Smooth muscle cell (in vitro differentiated cells): ENCODE measurements around the gene LRRC41. TPM values are rescaled to one million over a fixed set of nuclear protein-coding genes. Genes with fewer than 3 reads are reported as not detected.

ENCODE experiments used
- DNase-seq: peaks from one replicate; lab custom pipeline; 2025; ENCODE audit not compliant: unreplicated experiment; lab: John Stamatoyannopoulos, UW
- H2AFZ ChIP-seq: fragments of 200-600 bp; sonication (generic); 2 replicates; pipeline ENCODE4 v1.6.0; 2016; ENCODE audit warnings: antibody characterized with exemption, low read depth, mild to moderate bottlenecking
- H3F3A ChIP-seq: fragments of 200-600 bp; sonication (generic); 2 replicates; pipeline ENCODE4 v1.6.0; 2017; ENCODE audit warnings: antibody characterized with exemption, low read depth
- H3K27ac ChIP-seq: fragments of 200-600 bp; sonication (generic); 2 replicates; pipeline ENCODE4 v1.5.1; 2016; ENCODE audit warnings: low read depth, mild to moderate bottlenecking
- H3K27me3 ChIP-seq: fragments of 200-600 bp; sonication (generic); 2 replicates; pipeline ENCODE4 v1.6.1; 2016; ENCODE audit warnings: low read depth, mild to moderate bottlenecking
- H3K36me3 ChIP-seq: fragments of 200-600 bp; sonication (generic); 2 replicates; pipeline ENCODE4 v1.5.1; 2016; ENCODE audit warnings: low read depth
- H3K4me1 ChIP-seq: fragments of 200-600 bp; sonication (generic); 2 replicates; pipeline ENCODE4 v1.5.1; 2016; ENCODE audit warnings: low read depth
- H3K4me2 ChIP-seq: fragments of 200-600 bp; sonication (generic); 2 replicates; pipeline ENCODE4 v1.6.0; 2016; ENCODE audit warnings: mild to moderate bottlenecking
- H3K4me3 ChIP-seq: fragments of 200-600 bp; sonication (generic); 2 replicates; pipeline ENCODE4 v1.5.1; 2016; ENCODE audit warnings: mild to moderate bottlenecking
- H3K79me2 ChIP-seq: fragments of 200-600 bp; sonication (generic); 2 replicates; pipeline ENCODE4 v1.6.0; 2016; ENCODE audit warnings: low read depth, mild to moderate bottlenecking
- H3K9ac ChIP-seq: fragments of 200-600 bp; sonication (generic); 2 replicates; pipeline ENCODE4 v1.6.0; 2016; ENCODE audit warnings: low read depth
- H3K9me3 ChIP-seq: fragments of 200-600 bp; sonication (generic); replicated peaks from 2 replicates; pipeline ENCODE4 v1.5.1; 2016; ENCODE audit warnings: low read depth
- H4K20me1 ChIP-seq: fragments of 200-600 bp; sonication (generic); 2 replicates; pipeline ENCODE4 v1.6.0; 2016; ENCODE audit warnings: low read depth
- WGBS: methylation state at CpG from one replicate; pipeline ENCODE4 v1.1.7; 2016; ENCODE audit warnings: low lambda C conversion rate; 5-methylcytosine and 5-hydroxymethylcytosine counted together
- polyA plus RNA-seq: library from polyadenylated mRNA; unstranded; fragments of >200 nt; fragmentation: Nextera tagmentation; extraction: Ambion mirVana; gene quantifications from 2 replicates; pipeline ENCODE4 v1.2.1, GENCODE V29; 2016
- total RNA-seq: library from RNA; depleted of rRNA; stranded (reverse); fragments of >200 nt; gene quantifications from 2 replicates; pipeline ENCODE4 v1.2.3, GENCODE V29; 2014
- TF ChIP-seq, protein P1 (sequence below): fragments of 200-600 bp; sonication (generic); IDR thresholded peaks from 2 replicates; pipeline ENCODE4 v1.5.1; 2017; ENCODE audit warnings: borderline replicate concordance, mild to moderate bottlenecking, antibody characterized with exemption; ENCODE audit not compliant: insufficient read depth, poor library complexity, severe bottlenecking

The LRRC41 gene
- total and polyA plus RNA-seq, 2 experiments from 2014 or later: 105 to 118 TPM

DNA sequence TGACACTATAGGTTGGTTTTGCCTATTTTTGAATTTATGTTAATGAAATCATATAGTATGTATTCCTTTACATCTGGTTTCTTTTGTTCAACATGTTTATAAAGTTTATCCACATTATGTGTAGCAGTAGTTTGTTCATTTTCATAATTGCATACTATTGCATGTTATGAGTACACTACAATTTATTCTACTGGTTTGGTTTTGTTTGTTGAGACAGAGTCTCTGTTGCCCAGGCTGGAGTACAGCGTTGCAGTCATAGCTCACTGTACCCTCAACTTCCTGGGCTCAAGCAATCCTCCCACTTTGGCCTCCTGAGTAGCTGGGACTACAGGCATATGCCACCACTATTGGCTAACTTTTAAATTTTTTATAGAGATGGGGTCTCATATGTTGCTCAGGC is 34.8 kb downstream of the LRRC41 start:
- Histone ChIP-seq H3K9ac (no peak overlapping the region), H3K79me2 (no peaks in the 10 kb centered on the region), H3K27ac (no peak overlapping the region), H3K36me3 (no peaks in the 10 kb centered on the region), H3F3A (no peaks in the 10 kb centered on the region), H2AFZ (no peak overlapping the region), H4K20me1 (no peaks in the 10 kb centered on the region), H3K27me3 (no peaks in the 10 kb centered on the region), H3K4me1 (no peaks in the 10 kb centered on the region), H3K4me2 (no peak overlapping the region), H3K4me3 (no peak overlapping the region), H3K9me3 (no peaks in the 10 kb centered on the region)
- DNase-seq: no peak
- WGBS: 96% methylated on average over 1 of the region's 1 CpG
- TF ChIP-seq, protein P1, sequence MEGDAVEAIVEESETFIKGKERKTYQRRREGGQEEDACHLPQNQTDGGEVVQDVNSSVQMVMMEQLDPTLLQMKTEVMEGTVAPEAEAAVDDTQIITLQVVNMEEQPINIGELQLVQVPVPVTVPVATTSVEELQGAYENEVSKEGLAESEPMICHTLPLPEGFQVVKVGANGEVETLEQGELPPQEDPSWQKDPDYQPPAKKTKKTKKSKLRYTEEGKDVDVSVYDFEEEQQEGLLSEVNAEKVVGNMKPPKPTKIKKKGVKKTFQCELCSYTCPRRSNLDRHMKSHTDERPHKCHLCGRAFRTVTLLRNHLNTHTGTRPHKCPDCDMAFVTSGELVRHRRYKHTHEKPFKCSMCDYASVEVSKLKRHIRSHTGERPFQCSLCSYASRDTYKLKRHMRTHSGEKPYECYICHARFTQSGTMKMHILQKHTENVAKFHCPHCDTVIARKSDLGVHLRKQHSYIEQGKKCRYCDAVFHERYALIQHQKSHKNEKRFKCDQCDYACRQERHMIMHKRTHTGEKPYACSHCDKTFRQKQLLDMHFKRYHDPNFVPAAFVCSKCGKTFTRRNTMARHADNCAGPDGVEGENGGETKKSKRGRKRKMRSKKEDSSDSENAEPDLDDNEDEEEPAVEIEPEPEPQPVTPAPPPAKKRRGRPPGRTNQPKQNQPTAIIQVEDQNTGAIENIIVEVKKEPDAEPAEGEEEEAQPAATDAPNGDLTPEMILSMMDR: no peak

- no peak overlapping the region for H2AFZ ChIP-seq
- TF ChIP-seq, protein P1: no peak
- no peaks in the 10 kb centered on the region for H3K9me3 ChIP-seq
- H3K27me3 ChIP-seq: no peaks in the 10 kb centered on the region
- H3K9ac ChIP-seq: no peak overlapping the region
- no peaks in the 10 kb centered on the region for H4K20me1 ChIP-seq
- 90% methylated on average over 2 of the region's 2 CpGs for WGBS
- no peaks in the 10 kb centered on the region for H3F3A ChIP-seq
- H3K27ac ChIP-seq: no peak overlapping the region
- no peak overlapping the region for H3K4me3 ChIP-seq
- no peaks in the 10 kb centered on the region for H3K79me2 ChIP-seq
- no peaks in the 10 kb centered on the region for H3K4me1 ChIP-seq
- no peaks in the 10 kb centered on the region for H3K36me3 ChIP-seq
- no peak overlapping the region for H3K4me2 ChIP-seq
- no peak for DNase-seq
Measured at GRCh38 chr1:46263146-46263545, 40.3 kb downstream of the LRRC41 start.

- Histone ChIP-seq H3K27ac (no peak overlapping the region), H3K27me3 (no peaks in the 10 kb centered on the region)
Measured at GRCh38 chr1:46262508-46262907, 40.9 kb downstream of the LRRC41 start.

DNA sequence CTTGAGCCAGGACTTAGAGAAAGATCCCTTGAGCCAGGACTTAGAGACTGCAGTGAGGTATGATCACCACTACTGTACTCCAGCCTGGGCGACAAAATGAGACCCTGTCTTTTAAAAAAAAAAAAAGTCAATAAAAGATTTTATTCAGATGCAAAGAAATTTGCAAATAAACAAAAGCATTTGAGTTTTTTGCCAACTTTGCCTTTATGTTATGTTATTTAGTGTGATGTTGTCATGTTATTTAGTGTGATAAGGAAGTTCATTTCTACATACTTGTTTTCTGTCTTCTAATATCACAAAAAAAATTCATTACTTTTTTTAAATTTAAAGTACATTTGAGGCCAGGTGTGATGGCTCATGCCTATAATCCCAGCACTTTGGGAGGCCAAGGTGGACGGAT is 46.9 kb downstream of the LRRC41 start:
- 100% methylated on average over 2 of the region's 2 CpGs for WGBS
- Histone ChIP-seq H3K4me3 (no peak overlapping the region), H4K20me1 (no peaks in the 10 kb centered on the region), H3K9me3 (no peaks in the 10 kb centered on the region), H3K27ac (no peak overlapping the region), H3K36me3 (no peaks in the 10 kb centered on the region), H3F3A (no peaks in the 10 kb centered on the region), H2AFZ (no peak overlapping the region), H3K4me2 (no peak overlapping the region), H3K4me1 (no peaks in the 10 kb centered on the region), H3K27me3 (no peaks in the 10 kb centered on the region), H3K79me2 (no peaks in the 10 kb centered on the region), H3K9ac (no peak overlapping the region)
- no peak for DNase-seq
- TF ChIP-seq, protein P1: no peak

More at GRCh38 chr1:46262508-46262907, 40.9 kb downstream of the LRRC41 start:
- Histone ChIP-seq H3K9ac (no peak overlapping the region), H3K79me2 (no peaks in the 10 kb centered on the region), H4K20me1 (no peaks in the 10 kb centered on the region), H3K36me3 (no peaks in the 10 kb centered on the region), H3K4me1 (no peaks in the 10 kb centered on the region), H3K9me3 (no peaks in the 10 kb centered on the region), H3K4me2 (no peak overlapping the region), H3K4me3 (no peak overlapping the region), H2AFZ (no peak overlapping the region), H3F3A (no peaks in the 10 kb centered on the region)
- WGBS: 100% methylated on average over 1 of the region's 1 CpG
- TF ChIP-seq, protein P1: no peak
- no peak for DNase-seq
